ENCODE data around the gene TMEM115.
A peak's percentile ranks its signal among the peaks of the same experiment; 100 is the strongest.

Gene TMEM115

GRCh38 chr3:50355829-50356552 lies 3.3 kb downstream of the TMEM115 start:
- H3K36me3 ChIP-seq (replicated peaks): peaks cover 26% of the 10 kb centered on the region
- H3K4me3 ChIP-seq (ENCODE audit: low read depth, low read length): peak overlapping the region; percentile 95
- no peak for DNase-seq
- in situ Hi-C loops (cut with HindIII; ENCODE audit: low pct_ligation_motif_present, low sequenced_read_pairs): no loop called here
- H3K27ac ChIP-seq: no peak overlapping the region
- TF ChIP-seq, protein P1, sequence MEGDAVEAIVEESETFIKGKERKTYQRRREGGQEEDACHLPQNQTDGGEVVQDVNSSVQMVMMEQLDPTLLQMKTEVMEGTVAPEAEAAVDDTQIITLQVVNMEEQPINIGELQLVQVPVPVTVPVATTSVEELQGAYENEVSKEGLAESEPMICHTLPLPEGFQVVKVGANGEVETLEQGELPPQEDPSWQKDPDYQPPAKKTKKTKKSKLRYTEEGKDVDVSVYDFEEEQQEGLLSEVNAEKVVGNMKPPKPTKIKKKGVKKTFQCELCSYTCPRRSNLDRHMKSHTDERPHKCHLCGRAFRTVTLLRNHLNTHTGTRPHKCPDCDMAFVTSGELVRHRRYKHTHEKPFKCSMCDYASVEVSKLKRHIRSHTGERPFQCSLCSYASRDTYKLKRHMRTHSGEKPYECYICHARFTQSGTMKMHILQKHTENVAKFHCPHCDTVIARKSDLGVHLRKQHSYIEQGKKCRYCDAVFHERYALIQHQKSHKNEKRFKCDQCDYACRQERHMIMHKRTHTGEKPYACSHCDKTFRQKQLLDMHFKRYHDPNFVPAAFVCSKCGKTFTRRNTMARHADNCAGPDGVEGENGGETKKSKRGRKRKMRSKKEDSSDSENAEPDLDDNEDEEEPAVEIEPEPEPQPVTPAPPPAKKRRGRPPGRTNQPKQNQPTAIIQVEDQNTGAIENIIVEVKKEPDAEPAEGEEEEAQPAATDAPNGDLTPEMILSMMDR (IDR thresholded peaks at IDR 0.05; ENCODE audit: low read depth, low read length, missing control alignments): peak; percentile 16
- H3K27me3 ChIP-seq (replicated peaks): no peaks in the 10 kb centered on the region

- in situ Hi-C loops (cut with HindIII; ENCODE audit: low pct_ligation_motif_present, low sequenced_read_pairs): no loop called here
- peaks cover 26% of the 10 kb centered on the region for H3K36me3 ChIP-seq (replicated peaks)
- no peak overlapping the region for H3K27ac ChIP-seq
- no peak for DNase-seq
- no peak overlapping the region for H3K4me3 ChIP-seq (ENCODE audit: low read depth, low read length)
- H3K27me3 ChIP-seq (replicated peaks): no peaks in the 10 kb centered on the region
- TF ChIP-seq, protein P1 (IDR thresholded peaks at IDR 0.05; ENCODE audit: low read depth, low read length, missing control alignments): no peak
Observed at GRCh38 chr3:50354850-50355249, 4.5 kb downstream of the TMEM115 start.

DNA sequence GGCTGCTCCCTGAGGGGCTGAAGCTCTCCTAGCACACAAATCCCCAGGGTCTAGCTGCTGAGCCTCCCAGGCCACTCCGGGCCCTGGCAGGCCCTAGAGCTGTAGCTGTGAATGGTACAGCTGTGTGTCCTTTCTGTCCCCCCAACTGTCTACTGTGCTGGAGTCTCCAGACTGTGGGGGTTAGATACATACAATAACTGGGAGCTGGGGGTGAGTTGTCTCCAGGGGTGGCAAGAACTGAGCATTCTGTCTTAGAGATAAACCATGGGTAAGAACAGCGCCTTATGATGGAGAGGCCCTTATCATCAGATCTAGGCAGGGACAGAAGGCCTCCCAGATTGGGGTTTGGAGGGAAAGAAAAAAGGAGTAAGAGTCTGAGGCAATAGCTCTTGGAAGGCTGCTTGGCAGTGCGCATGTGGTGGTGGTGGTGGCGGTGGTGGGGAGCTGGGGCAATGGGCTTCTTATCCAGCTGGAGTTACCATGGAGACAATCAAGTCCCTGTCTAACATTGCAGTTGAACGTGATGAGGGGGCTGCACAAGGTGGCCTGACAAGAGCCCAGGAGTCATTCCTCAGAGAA lies 5.0 kb downstream of the TMEM115 start:
- peaks cover 26% of the 10 kb centered on the region for H3K36me3 ChIP-seq (replicated peaks)
- H3K27ac ChIP-seq: no peak overlapping the region
- TF ChIP-seq, protein P1 (IDR thresholded peaks at IDR 0.05; ENCODE audit: low read depth, low read length, missing control alignments): no peak
- DNase-seq: no peak
- in situ Hi-C loops (cut with HindIII; ENCODE audit: low pct_ligation_motif_present, low sequenced_read_pairs): no loop called here
- no peaks in the 10 kb centered on the region for H3K27me3 ChIP-seq (replicated peaks)
- no peak overlapping the region for H3K4me3 ChIP-seq (ENCODE audit: low read depth, low read length)

DNA sequence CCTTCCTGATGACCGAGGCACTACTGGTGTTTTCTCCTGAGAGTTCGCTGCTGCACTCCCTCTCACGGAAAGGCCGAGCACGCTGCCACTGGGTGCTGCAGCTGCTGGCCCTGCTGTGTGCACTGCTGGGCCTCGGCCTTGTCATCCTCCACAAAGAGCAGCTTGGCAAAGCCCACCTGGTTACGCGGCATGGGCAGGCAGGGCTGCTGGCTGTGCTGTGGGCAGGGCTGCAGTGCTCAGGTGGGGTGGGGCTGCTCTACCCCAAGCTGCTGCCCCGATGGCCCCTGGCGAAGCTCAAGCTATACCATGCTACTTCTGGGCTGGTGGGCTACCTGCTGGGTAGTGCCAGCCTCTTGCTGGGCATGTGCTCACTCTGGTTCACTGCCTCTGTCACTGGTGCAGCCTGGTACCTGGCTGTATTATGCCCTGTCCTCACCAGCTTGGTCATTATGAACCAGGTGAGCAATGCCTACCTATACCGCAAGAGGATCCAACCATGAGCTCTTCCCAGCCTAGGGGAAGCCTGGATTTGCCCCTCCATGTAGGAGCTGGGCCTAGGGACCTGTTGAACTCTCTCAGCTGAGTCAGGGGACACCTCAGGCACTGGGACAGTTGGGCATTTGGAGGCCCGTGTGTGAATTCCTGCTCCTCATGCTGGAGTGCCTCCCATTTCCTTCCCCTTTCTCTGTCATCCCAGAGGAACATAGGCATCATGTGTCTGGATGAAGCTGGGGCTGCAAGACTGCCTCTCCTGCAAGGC lies 5.9 kb downstream of the TMEM115 start:
- peak overlapping the region; percentile 15 for H3K27ac ChIP-seq
- TF ChIP-seq, protein P1 (IDR thresholded peaks at IDR 0.05; ENCODE audit: low read depth, low read length, missing control alignments): no peak
- no peak for DNase-seq
- H3K4me3 ChIP-seq (ENCODE audit: low read depth, low read length): no peak overlapping the region
- no peaks in the 10 kb centered on the region for H3K27me3 ChIP-seq (replicated peaks)
- in situ Hi-C loops (cut with HindIII; ENCODE audit: low pct_ligation_motif_present, low sequenced_read_pairs): no loop called here
- H3K36me3 ChIP-seq (replicated peaks): peaks cover 26% of the 10 kb centered on the region

GRCh38 chr3:50352781-50353180 lies 6.5 kb downstream of the TMEM115 start:
- peaks cover 26% of the 10 kb centered on the region for H3K36me3 ChIP-seq (replicated peaks)

More at GRCh38 chr3:50352781-50353180, 6.5 kb downstream of the TMEM115 start:
- no peak for DNase-seq
- H3K27ac ChIP-seq: peak overlapping the region; percentile 15
- TF ChIP-seq, protein P1 (IDR thresholded peaks at IDR 0.05; ENCODE audit: low read depth, low read length, missing control alignments): peak; percentile 58
- in situ Hi-C loops (cut with HindIII; ENCODE audit: low pct_ligation_motif_present, low sequenced_read_pairs): no loop called here
- H3K27me3 ChIP-seq (replicated peaks): no peaks in the 10 kb centered on the region
- H3K4me3 ChIP-seq (ENCODE audit: low read depth, low read length): no peak overlapping the region
